GM19351 (cell line): Measurements from ENCODE around the gene CLEC17A.
"Not testable (repeated sequence)": the region's sequence is repeated elsewhere in the genome, so short reads cannot be mapped to it uniquely, and the experiment has no call there.

Experiments used
- ATAC-seq: cut with Tn5 transposase; IDR thresholded peaks from one replicate; pipeline ENCODE4 v1.9.1; 2021; ENCODE audit warnings: mild to moderate bottlenecking, moderate library complexity; ENCODE audit not compliant: unreplicated experiment

CLEC17A gene

GRCh38 chr19:14582894-14583340 is at the start of gene CLEC17A:
TSS of gene CLEC17A (plus strand) at chr19:14583084. CDS start at chr19:14583161, 77 bp downstream.
- no peak for ATAC-seq

- no peak for ATAC-seq
Measured at GRCh38 chr19:14533450-14533849, 49.4 kb upstream of the CLEC17A start.

- ATAC-seq = no peak
Measured at GRCh38 chr19:14536926-14537692, 45.8 kb upstream of the CLEC17A start.

- ATAC-seq = no peak
Measured at GRCh38 chr19:14540741-14541525, 42.0 kb upstream of the CLEC17A start.

GRCh38 chr19:14541979-14542378 is 40.9 kb upstream of the CLEC17A start:
- ATAC-seq = not testable (repeated sequence)

GRCh38 chr19:14542711-14543328 is 40.1 kb upstream of the CLEC17A start:
- no peak for ATAC-seq

- no peak for ATAC-seq
Measured at GRCh38 chr19:14544047-14544446, 38.8 kb upstream of the CLEC17A start.

- no peak for ATAC-seq
Measured at GRCh38 chr19:14544977-14545715, 37.7 kb upstream of the CLEC17A start.

GRCh38 chr19:14545716-14546082 is 37.2 kb upstream of the CLEC17A start:
- ATAC-seq = no peak

- no peak for ATAC-seq
Measured at GRCh38 chr19:14550201-14550754, 32.6 kb upstream of the CLEC17A start.

GRCh38 chr19:14551134-14552005 is 31.5 kb upstream of the CLEC17A start:
- ATAC-seq = not testable (repeated sequence)

GRCh38 chr19:14552006-14552360 is 30.9 kb upstream of the CLEC17A start:
- not testable (repeated sequence) for ATAC-seq

- no peak for ATAC-seq
Measured at GRCh38 chr19:14553042-14553938, 29.6 kb upstream of the CLEC17A start.

- ATAC-seq = no peak
Measured at GRCh38 chr19:14553939-14554243, 29.0 kb upstream of the CLEC17A start.

- no peak for ATAC-seq
Measured at GRCh38 chr19:14554382-14554812, 28.5 kb upstream of the CLEC17A start.

GRCh38 chr19:14555918-14556661 is 26.8 kb upstream of the CLEC17A start:
- no peak for ATAC-seq

GRCh38 chr19:14556662-14557188 is 26.2 kb upstream of the CLEC17A start:
- peak; percentile 45 for ATAC-seq
